T-helper 9 cell (primary cell): ENCODE measurements around the gene SPAAR.

Source experiments
- DNase-seq: peaks from one replicate; pipeline ENCODE4 v3.0.0-alpha.2; 2020

SPAAR gene

DNA sequence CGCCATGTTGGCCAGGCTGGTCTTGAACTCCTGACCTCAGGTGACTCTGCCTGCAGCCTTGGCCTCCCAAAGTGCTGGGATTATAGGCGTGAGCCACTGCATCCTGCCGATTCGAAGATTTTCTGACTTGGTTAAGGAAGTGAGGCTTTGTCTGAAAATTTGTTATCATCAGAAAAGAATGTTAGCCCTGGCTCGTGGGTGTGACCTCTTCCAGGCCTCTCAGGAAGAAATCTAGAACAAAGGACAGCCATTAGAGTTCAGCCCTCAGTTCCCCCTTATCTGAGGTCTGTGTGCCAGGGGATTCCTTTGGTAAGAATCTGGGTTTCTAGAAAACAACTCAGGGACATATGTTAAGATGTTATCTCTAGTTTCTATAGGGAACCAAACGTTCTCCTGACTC is 42.4 kb downstream of the SPAAR start:
- no peak for DNase-seq

DNA sequence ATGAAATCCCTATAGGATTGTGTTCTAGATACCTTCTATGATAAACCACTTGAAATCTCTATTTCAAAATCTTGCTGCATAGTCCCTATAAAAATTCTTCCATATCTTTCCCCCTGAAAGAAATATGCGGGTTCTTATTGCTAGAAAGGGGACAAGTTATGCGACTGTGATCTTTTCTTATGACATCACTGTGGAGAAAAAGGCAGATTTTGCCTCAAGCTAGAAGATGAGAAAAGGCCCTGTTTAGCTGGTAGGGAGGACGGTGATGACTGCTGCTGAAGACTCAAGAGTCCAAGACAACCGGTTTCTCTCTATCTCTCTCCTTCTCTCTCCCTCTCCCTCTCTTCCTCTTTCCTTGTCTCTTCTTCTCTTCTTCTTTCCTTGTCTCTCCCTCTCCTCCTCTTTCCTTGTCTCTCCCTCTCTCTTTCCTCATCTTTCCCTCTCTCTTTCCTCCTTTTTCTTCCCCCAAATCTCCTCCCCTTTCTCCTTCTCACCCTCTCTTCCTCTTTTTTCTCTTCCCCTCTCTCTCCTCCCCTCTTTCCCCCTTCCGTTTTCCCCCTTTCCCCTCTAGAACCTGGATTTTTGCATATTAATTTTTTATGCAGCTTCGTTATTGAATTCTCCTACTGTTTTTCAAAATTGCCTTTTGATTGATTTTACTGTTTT is 43.4 kb downstream of the SPAAR start:
- no peak for DNase-seq

DNA sequence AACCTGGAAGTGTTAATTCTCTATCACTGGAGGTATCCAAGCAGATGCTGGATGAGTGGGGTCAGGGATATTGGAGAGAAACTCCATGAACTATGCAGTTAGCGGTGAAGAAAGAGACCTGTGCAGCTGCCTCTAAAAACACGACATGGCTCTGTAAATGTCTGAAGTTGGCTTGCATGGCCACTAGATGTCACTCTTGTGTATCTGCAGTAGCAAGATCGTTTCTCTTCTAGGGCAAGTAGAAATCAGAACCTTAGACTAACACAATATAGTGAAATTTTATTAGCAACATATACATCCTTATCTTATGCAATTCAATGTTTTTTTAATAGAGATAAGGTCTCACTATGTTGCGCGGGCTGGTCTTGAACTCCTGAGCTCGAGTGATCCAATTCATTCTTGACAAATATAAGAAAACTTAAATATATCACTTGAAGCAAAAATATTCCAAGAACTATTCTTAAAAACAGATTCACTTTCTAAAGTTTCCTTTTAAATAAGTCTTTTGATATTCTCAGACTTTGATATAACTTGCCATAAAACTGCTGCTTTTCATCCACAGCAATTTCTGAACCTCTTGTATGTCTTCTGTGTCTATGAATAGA is 45.8 kb downstream of the SPAAR start:
- peak; percentile 9 for DNase-seq

DNA sequence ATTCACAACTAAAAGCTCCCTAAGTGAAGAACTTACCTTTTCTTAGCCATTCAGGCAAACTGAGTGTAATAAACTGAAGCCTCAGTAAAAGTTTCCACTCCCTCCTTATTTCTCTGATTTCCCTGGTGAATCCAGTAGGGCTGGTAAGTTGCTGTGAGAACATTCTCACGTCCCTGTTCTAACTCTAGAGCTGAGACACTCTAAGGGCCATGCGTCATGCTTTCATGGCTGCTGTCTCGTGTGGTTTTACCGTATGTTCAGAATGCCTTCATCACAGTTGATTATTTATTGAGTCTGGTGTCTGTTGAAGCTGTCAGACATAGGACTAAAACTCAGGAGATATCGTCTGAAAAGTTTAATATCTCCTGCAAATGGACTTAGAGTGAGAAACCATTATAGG is 47.4 kb downstream of the SPAAR start:
- no peak for DNase-seq

GRCh38 chr9:35958104-35958837 is 49.0 kb downstream of the SPAAR start, which contains the start of gene OR2S2:
OR2S2 (minus strand) TSS chr9:35958154; CDS start chr9:35958098, 56 bp downstream.
- DNase-seq, result no peak

DNA sequence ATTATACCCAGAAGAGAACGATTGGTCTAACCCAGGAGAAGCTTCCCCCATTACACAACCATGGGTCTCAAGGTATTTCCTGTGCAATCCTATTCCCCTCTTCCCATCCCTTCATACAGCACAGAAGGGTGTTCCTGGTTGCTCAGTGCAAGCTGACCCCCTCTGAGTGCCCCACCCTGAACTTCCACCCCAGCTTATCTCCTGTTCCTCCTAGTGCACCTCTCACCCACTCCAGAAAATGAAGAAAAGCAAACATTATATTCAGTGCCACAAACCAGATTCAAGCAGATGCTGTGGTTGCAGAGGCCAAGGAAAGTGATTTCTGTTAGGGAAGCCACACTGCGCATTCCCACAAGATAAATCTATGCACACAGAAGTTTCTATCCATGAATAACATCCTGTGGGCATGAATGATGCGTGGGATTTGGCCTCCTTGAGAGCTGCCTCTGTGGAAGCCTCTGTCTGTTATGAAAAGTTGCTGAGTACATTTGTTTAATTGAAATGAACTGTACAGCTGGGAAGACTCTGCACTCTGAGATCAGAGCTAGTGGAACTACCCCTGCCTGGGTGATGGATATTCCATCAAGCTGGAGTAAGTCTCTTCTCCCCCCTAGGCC is 50.9 kb downstream of the SPAAR start:
- DNase-seq, result no peak
